ENCODE results near the gene CRYBB1.

The CRYBB1 gene

GRCh38 chr22:26550498-26551033 lies 67.3 kb downstream of the CRYBB1 start:
- DNase-seq: no peak

- no peak for DNase-seq
These were observed 67.8 kb downstream of the CRYBB1 start for GRCh38 chr22:26549902-26550497.

Data from NCI-H2029 treated with DMSO at 0.1 percent for 48 hours (cell line).